DND-41 (cell line): ENCODE results near the gene EHMT1.

Experiments
- CTCF ChIP-seq: IDR thresholded peaks from 2 replicates; pipeline ENCODE4 v1.5.1; 2012; ENCODE audit warnings: borderline replicate concordance, low read length, moderate library complexity, mild to moderate bottlenecking; ENCODE audit not compliant: poor library complexity, severe bottlenecking; ENCODE audit errors: extremely low read depth
- EZH2 ChIP-seq: IDR thresholded peaks from 3 replicates; pipeline ENCODE4 v1.6.1; 2012; ENCODE audit warnings: borderline replicate concordance, low read depth, mild to moderate bottlenecking, moderate library complexity, low read length, inconsistent platforms; ENCODE audit not compliant: severe bottlenecking

GRCh38 chr9:137787381-137787780, 168.6 kb downstream of the EHMT1 start:
- TF ChIP-seq CTCF, result no peak
- no peak for TF ChIP-seq EZH2
